ENCODE data around the gene RAPGEF1. TPM values are rescaled to one million over a fixed set of nuclear protein-coding genes. Genes with fewer than 3 reads are reported as not detected.

RAPGEF1 gene
- polyA plus RNA-seq, 1 donor from 2014 or later = 23.6 TPM

- no peaks in the 10 kb centered on the region for H3K79me2 ChIP-seq (replicated peaks; ENCODE audit: insufficient read depth, low read length)
- no peaks in the 10 kb centered on the region for H3F3A ChIP-seq (ENCODE audit: insufficient read depth, low read length, poor library complexity, severe bottlenecking)
- TF ChIP-seq TAF1 (IDR thresholded peaks at IDR 0.05; ENCODE audit: low read depth) (no peak), MXI1 (conservative IDR thresholded peaks at IDR 0.05; ENCODE audit: poor library complexity, severe bottlenecking) (no peak), REST (IDR thresholded peaks at IDR 0.05; ENCODE audit: borderline replicate concordance) (no peak), RAD21 (conservative IDR thresholded peaks at IDR 0.05) (no peak), EZH2 (IDR thresholded peaks at IDR 0.05; ENCODE audit: borderline replicate concordance, insufficient read depth, low read length, poor library complexity, severe bottlenecking) (no peak), SMC3 (conservative IDR thresholded peaks at IDR 0.05; ENCODE audit: poor library complexity) (no peak), EP300 (conservative IDR thresholded peaks at IDR 0.05; ENCODE audit: poor library complexity, severe bottlenecking) (no peak), POLR2AphosphoS5 (IDR thresholded peaks at IDR 0.05) (no peak)
- TF ChIP-seq, protein P1, sequence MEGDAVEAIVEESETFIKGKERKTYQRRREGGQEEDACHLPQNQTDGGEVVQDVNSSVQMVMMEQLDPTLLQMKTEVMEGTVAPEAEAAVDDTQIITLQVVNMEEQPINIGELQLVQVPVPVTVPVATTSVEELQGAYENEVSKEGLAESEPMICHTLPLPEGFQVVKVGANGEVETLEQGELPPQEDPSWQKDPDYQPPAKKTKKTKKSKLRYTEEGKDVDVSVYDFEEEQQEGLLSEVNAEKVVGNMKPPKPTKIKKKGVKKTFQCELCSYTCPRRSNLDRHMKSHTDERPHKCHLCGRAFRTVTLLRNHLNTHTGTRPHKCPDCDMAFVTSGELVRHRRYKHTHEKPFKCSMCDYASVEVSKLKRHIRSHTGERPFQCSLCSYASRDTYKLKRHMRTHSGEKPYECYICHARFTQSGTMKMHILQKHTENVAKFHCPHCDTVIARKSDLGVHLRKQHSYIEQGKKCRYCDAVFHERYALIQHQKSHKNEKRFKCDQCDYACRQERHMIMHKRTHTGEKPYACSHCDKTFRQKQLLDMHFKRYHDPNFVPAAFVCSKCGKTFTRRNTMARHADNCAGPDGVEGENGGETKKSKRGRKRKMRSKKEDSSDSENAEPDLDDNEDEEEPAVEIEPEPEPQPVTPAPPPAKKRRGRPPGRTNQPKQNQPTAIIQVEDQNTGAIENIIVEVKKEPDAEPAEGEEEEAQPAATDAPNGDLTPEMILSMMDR (IDR thresholded peaks at IDR 0.05; ENCODE audit: poor library complexity, severe bottlenecking) = no peak
- H3K9me3 ChIP-seq (ENCODE audit: low read length) = no peaks in the 10 kb centered on the region
- no peak overlapping the region for H3K9ac ChIP-seq (ENCODE audit: low read length)
- H3K36me3 ChIP-seq (ENCODE audit: insufficient read depth, low read length) = no peaks in the 10 kb centered on the region
- H3K27me3 ChIP-seq (ENCODE audit: insufficient read depth, low read depth, low read length) = no peaks in the 10 kb centered on the region
- no peak overlapping the region for H3K4me2 ChIP-seq (ENCODE audit: low read length)
- H3K27ac ChIP-seq (ENCODE audit: low read length) = no peak overlapping the region
- H3K9me2 ChIP-seq (ENCODE audit: insufficient read depth, low read length) = no peaks in the 10 kb centered on the region
- no peak overlapping the region for H3K4me3 ChIP-seq (ENCODE audit: low read length)
- no peaks in the 10 kb centered on the region for H4K20me1 ChIP-seq (ENCODE audit: insufficient read depth)
- H2AFZ ChIP-seq (ENCODE audit: low read depth, low read length) = no peak overlapping the region
Observed at GRCh38 chr9:131621551-131622358, 118.1 kb downstream of the RAPGEF1 start.

GRCh38 chr9:131620764-131621520, 118.9 kb downstream of the RAPGEF1 start:
- H3K4me2 ChIP-seq (ENCODE audit: low read length) = no peak overlapping the region
- no peak overlapping the region for H3K4me3 ChIP-seq (ENCODE audit: low read length)
- H3K9me3 ChIP-seq (ENCODE audit: low read length) = no peaks in the 10 kb centered on the region
- no peaks in the 10 kb centered on the region for H3F3A ChIP-seq (ENCODE audit: insufficient read depth, low read length, poor library complexity, severe bottlenecking)
- H4K20me1 ChIP-seq (ENCODE audit: insufficient read depth) = no peaks in the 10 kb centered on the region
- H3K9me2 ChIP-seq (ENCODE audit: insufficient read depth, low read length) = no peaks in the 10 kb centered on the region
- H3K27me3 ChIP-seq (ENCODE audit: insufficient read depth, low read depth, low read length) = no peaks in the 10 kb centered on the region
- H3K79me2 ChIP-seq (replicated peaks; ENCODE audit: insufficient read depth, low read length) = no peaks in the 10 kb centered on the region
- H3K9ac ChIP-seq (ENCODE audit: low read length) = no peak overlapping the region
- H2AFZ ChIP-seq (ENCODE audit: low read depth, low read length) = no peak overlapping the region
- no peak overlapping the region for H3K27ac ChIP-seq (ENCODE audit: low read length)
- H3K36me3 ChIP-seq (ENCODE audit: insufficient read depth, low read length) = no peaks in the 10 kb centered on the region
- TF ChIP-seq REST (IDR thresholded peaks at IDR 0.05; ENCODE audit: borderline replicate concordance) (no peak), SMC3 (conservative IDR thresholded peaks at IDR 0.05; ENCODE audit: poor library complexity) (no peak), TAF1 (IDR thresholded peaks at IDR 0.05; ENCODE audit: low read depth) (no peak), EP300 (conservative IDR thresholded peaks at IDR 0.05; ENCODE audit: poor library complexity, severe bottlenecking) (no peak), POLR2AphosphoS5 (IDR thresholded peaks at IDR 0.05) (no peak), RAD21 (conservative IDR thresholded peaks at IDR 0.05) (no peak), MXI1 (conservative IDR thresholded peaks at IDR 0.05; ENCODE audit: poor library complexity, severe bottlenecking) (no peak), EZH2 (IDR thresholded peaks at IDR 0.05; ENCODE audit: borderline replicate concordance, insufficient read depth, low read length, poor library complexity, severe bottlenecking) (no peak)
- TF ChIP-seq, protein P1 (IDR thresholded peaks at IDR 0.05; ENCODE audit: poor library complexity, severe bottlenecking) = no peak
